Left ventricle myocardium inferior (tissue), 1 donor: ENCODE measurements around the gene CRADD. TPM values are rescaled to one million over a fixed set of nuclear protein-coding genes. Genes with fewer than 3 reads are reported as not detected.

Experiments used
- DNase-seq: peaks from one replicate; pipeline ENCODE4 v3.0.0-alpha.2; 2020
- H3K27ac ChIP-seq: fragments of 200-600 bp; replicated peaks from 2 replicates; pipeline ENCODE4 v1.8.0; 2021
- H3K27me3 ChIP-seq: fragments of 200-600 bp; 2 replicates; pipeline ENCODE4 v1.8.0; 2021; ENCODE audit warnings: low read depth
- H3K36me3 ChIP-seq: fragments of 200-600 bp; 2 replicates; pipeline ENCODE4 v1.8.0; 2021
- H3K4me1 ChIP-seq: fragments of 200-600 bp; 2 replicates; pipeline ENCODE4 v1.8.0; 2021
- H3K4me3 ChIP-seq: fragments of 200-600 bp; 2 replicates; pipeline ENCODE4 v1.8.0; 2021; ENCODE audit warnings: mild to moderate bottlenecking, moderate library complexity
- H3K9me3 ChIP-seq: fragments of 200-600 bp; replicated peaks from 2 replicates; pipeline ENCODE4 v1.8.0; 2021
- CTCF ChIP-seq: fragments of 200-600 bp; IDR thresholded peaks from 2 replicates; pipeline ENCODE4 v1.8.0; 2021; ENCODE audit warnings: antibody characterized with exemption, mild to moderate bottlenecking, borderline replicate concordance
- intact Hi-C: fragments of 100-400 bp; cut with micrococcal nuclease; formaldehyde crosslinking; loops from one replicate; pipeline ENCODE4 v1.11.0; 2022
- total RNA-seq: library from RNA; stranded (reverse); fragmentation: NEBNext Ultra II Directional; extraction: Animal tissue kit (Norgen Biotek cat#: 25700); gene quantifications from one replicate; pipeline ENCODE4 v1.2.1, GENCODE V29; 2021
- donor health status: DM: no; HTN: yes; CAD: no; lungs with severe emphysema.

CRADD gene
- total RNA-seq, 1 donor from 2014 or later, result 46.4 TPM

DNA sequence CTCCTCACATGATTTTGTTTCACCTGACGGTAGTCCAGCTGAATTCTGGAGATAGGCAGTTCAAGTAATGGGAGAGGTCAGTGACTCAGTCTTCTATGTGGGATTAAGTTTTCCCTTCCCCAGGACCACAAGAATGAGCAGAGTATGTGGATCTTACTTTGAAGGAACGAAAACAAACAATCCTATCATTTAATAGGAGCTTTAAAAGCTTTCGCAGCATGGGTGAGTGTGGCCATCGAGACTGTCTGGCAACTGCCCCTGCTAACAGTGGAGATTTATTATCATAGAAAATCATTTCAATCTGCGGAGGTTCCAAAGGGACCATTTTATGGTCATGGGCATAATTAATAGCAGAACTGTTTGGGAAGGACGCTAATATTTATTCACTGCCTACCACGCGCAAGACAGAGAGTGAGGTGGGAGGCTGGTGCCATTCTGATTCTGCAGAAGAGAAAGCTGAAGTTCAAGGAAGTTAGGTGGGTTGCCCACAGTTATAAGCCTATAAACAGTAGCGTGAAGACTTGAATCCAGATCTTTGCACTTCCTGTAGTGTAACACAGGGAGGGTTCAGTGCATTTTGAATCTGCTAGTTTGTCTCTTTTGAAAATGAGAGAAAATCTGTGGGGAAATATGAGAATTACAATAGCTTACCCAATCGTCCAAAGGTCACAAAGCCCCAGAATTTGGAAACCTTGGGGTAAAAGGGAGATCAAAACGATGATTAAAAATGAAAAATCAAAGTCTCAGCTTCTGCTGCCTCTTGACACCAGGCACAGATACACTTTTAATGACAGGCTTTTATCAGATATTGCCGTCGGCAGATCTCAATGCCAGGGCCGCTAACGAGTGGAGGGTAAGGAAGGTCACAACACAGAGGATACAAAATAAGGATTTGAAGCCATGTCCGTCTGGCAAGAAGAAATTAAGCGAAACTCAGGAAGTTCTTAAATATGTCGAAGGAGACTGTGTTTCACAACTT, 209.6 kb downstream of the CRADD start:
- DNase-seq, result no peak
- TF ChIP-seq CTCF, result no peak
- Histone ChIP-seq H3K27ac (no peak overlapping the region), H3K4me3 (no peak overlapping the region), H3K36me3 (no peaks in the 10 kb centered on the region), H3K27me3 (no peaks in the 10 kb centered on the region), H3K9me3 (no peaks in the 10 kb centered on the region), H3K4me1 (peaks cover 8% of the 10 kb centered on the region)
- intact Hi-C loops, result no loop called here

DNA sequence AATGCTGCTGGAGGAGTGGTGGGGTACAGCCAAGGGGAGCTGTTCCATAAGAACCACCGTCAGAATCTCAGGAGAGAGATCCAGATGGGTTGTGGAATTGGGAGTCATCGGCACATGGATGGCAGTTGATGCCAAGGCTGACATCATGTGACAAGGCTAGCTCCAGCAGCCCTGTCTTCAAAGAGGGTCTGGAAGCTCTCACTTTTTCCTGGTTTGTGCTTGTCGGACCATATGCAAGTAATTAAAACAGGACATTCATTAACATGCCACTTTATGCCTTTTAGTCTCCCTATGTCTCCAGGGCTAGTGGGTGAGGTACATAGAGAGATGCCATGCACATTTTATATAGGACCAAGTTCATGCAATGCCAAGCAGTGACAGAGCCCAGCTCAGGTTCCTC, 211.8 kb downstream of the CRADD start:
- intact Hi-C loops, result no loop called here
- H3K27me3 ChIP-seq, result no peaks in the 10 kb centered on the region
- DNase-seq, result no peak
- no peaks in the 10 kb centered on the region for H3K9me3 ChIP-seq
- no peak for TF ChIP-seq CTCF
- H3K4me1 ChIP-seq, result peaks cover 21% of the 10 kb centered on the region
- H3K36me3 ChIP-seq, result no peaks in the 10 kb centered on the region
- no peak overlapping the region for H3K4me3 ChIP-seq
- H3K27ac ChIP-seq, result no peak overlapping the region

DNA sequence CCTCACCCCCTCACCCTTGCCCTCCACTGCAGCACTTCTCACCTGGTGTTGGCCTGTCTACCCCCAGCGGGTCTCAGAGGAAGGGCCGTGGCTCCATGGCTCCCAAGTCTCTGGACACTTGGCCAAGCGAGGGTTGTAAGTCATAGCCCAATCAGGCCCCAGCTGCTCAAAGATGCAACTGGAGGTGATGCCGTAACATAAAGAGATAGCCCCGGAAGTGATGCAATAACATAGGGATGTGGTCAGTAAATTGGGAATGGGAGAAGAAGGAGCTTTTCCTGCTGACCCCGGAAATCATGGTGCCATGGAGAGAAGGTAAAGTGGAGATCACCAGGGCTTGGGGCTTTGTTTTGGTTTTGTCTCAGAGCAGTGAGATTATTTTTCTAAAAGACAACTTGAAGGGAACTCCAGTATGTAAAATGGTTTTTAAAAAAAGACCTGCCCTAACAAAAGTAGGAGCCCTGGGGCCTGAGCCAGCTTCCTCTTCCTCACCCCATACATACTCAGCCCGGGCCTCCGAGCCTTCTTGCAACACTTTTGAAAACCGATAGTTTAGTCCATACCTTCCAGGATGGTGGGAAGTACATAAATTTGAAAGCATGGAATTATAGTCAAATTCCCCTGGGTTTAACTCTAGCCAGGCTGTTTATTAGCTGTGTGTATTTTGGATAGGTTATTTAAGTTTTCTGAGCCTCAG, 212.5 kb downstream of the CRADD start:
- H3K4me1 ChIP-seq, result peaks cover 28% of the 10 kb centered on the region
- no peak overlapping the region for H3K4me3 ChIP-seq
- no peaks in the 10 kb centered on the region for H3K36me3 ChIP-seq
- H3K27ac ChIP-seq, result no peak overlapping the region
- H3K27me3 ChIP-seq, result no peaks in the 10 kb centered on the region
- H3K9me3 ChIP-seq, result no peaks in the 10 kb centered on the region
- intact Hi-C loops, result no loop called here
- TF ChIP-seq CTCF, result no peak
- no peak for DNase-seq

- no peak for DNase-seq
- Histone ChIP-seq H3K36me3 (no peaks in the 10 kb centered on the region), H3K4me1 (peaks cover 46% of the 10 kb centered on the region), H3K27me3 (no peaks in the 10 kb centered on the region), H3K9me3 (no peaks in the 10 kb centered on the region), H3K27ac (peak overlapping the region; percentile 90), H3K4me3 (no peak overlapping the region)
- peak; percentile 10 for TF ChIP-seq CTCF
- intact Hi-C loops, result no loop called here
Measured at GRCh38 chr12:93892423-93893268, 215.5 kb downstream of the CRADD start.
